Ishikawa (cell line): ENCODE results near the gene INPP5J.

Experiments
- MAX ChIP-seq: IDR thresholded peaks from 2 replicates; pipeline ENCODE4 v1.6.1; 2012
- REST ChIP-seq: IDR thresholded peaks from 2 replicates; pipeline ENCODE4 v1.6.1; 2012; ENCODE audit warnings: low read depth, mild to moderate bottlenecking
- TAF1 ChIP-seq: IDR thresholded peaks from 2 replicates; pipeline ENCODE4 v1.6.1; 2012; ENCODE audit warnings: low read depth, mild to moderate bottlenecking
- TCF12 ChIP-seq: IDR thresholded peaks from 2 replicates; pipeline ENCODE4 v1.6.1; 2012; ENCODE audit warnings: low read depth
- YY1 ChIP-seq: IDR thresholded peaks from 2 replicates; pipeline ENCODE4 v1.6.1; 2012; ENCODE audit warnings: low read depth
- ZBTB7A ChIP-seq: IDR thresholded peaks from 2 replicates; pipeline ENCODE4 v1.6.1; 2012; ENCODE audit warnings: low read depth

DNA sequence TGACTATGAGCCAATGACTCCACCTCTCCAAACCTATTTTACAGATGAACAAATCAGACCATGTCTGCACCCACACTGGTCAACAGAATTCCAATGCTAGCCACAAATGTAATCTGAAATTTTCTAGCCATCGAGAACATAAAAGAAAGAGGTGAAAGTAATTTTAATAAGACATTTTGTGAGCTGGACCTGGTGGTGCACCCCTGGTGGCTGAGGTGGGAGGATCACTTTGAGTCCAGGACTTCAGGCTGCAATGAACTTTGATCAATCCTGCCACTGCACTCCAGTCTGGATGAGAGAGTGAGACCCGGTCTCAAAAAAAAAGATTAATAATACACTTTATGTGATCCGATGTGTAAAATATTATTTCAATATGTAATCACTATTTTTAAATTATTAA is 27.8 kb downstream of the INPP5J start:
- no peak for TF ChIP-seq REST
- TF ChIP-seq MAX = no peak
- no peak for TF ChIP-seq ZBTB7A
- TF ChIP-seq TCF12 = no peak
- no peak for TF ChIP-seq TAF1
- no peak for TF ChIP-seq YY1
